HG03378 (cell line): ENCODE measurements around the gene RIMS3.

ENCODE experiments used
- ATAC-seq: cut with Tn5 transposase; IDR thresholded peaks from one replicate; pipeline ENCODE4 v1.9.1; 2021; ENCODE audit warnings: mild to moderate bottlenecking, moderate library complexity; ENCODE audit not compliant: unreplicated experiment

The RIMS3 gene

GRCh38 chr1:40691538-40692428 is 26.3 kb upstream of the RIMS3 start, which contains the start of gene NFYC:
NFYC (plus strand) TSS chr1:40691704; CDS start chr1:40738844, 47,140 bp downstream.
- peak; percentile 69 for ATAC-seq

- no peak for ATAC-seq
These were observed 25.5 kb upstream of the RIMS3 start for GRCh38 chr1:40690771-40691537.

- no peak for ATAC-seq
These were observed 24.3 kb upstream of the RIMS3 start for GRCh38 chr1:40689737-40690136.

GRCh38 chr1:40687661-40688060 is 22.2 kb upstream of the RIMS3 start:
- ATAC-seq, result no peak

- ATAC-seq, result no peak
These were observed 21.6 kb upstream of the RIMS3 start for GRCh38 chr1:40687059-40687458.

GRCh38 chr1:40684669-40685068 is 19.2 kb upstream of the RIMS3 start:
- no peak for ATAC-seq

GRCh38 chr1:40679165-40679953 is 13.9 kb upstream of the RIMS3 start:
- ATAC-seq, result no peak

GRCh38 chr1:40676501-40676900 is 11.0 kb upstream of the RIMS3 start:
- no peak for ATAC-seq

- ATAC-seq, result no peak
These were observed 8.0 kb upstream of the RIMS3 start for GRCh38 chr1:40673452-40673851.

GRCh38 chr1:40668769-40669525 is 3.5 kb upstream of the RIMS3 start:
- peak; percentile 82 for ATAC-seq

GRCh38 chr1:40664791-40665190 is 691 bp downstream of the RIMS3 start:
- no peak for ATAC-seq

- ATAC-seq, result no peak
These were observed 1.3 kb downstream of the RIMS3 start for GRCh38 chr1:40664167-40664537.

GRCh38 chr1:40663324-40664166 is 1.9 kb downstream of the RIMS3 start:
- ATAC-seq, result no peak

GRCh38 chr1:40662864-40663263 is 2.6 kb downstream of the RIMS3 start:
- ATAC-seq, result no peak

- ATAC-seq, result no peak
These were observed 3.3 kb downstream of the RIMS3 start for GRCh38 chr1:40662151-40662550.

- ATAC-seq, result no peak
These were observed 3.8 kb downstream of the RIMS3 start for GRCh38 chr1:40661678-40662077.

GRCh38 chr1:40659649-40659947 is 5.9 kb downstream of the RIMS3 start:
- no peak for ATAC-seq

GRCh38 chr1:40658751-40659648 is 6.5 kb downstream of the RIMS3 start:
- no peak for ATAC-seq

GRCh38 chr1:40657046-40657445 is 8.4 kb downstream of the RIMS3 start:
- no peak for ATAC-seq
